GM10266 (cell line): Measurements from ENCODE around the gene NAA20.

Source experiments
- DNase-seq: peaks from one replicate; pipeline ENCODE4 v3.0.0; 2012; ENCODE audit errors: extremely low spot score
- CTCF ChIP-seq: IDR thresholded peaks from 2 replicates; pipeline ENCODE4 v1.5.1; 2012; ENCODE audit warnings: mild to moderate bottlenecking, low read depth; ENCODE audit not compliant: control insufficient read depth, insufficient read depth; ENCODE audit errors: missing control alignments

NAA20 gene

GRCh38 chr20:20017001-20017843 is at the start of gene NAA20:
Gene NAA20 (plus strand): TSS chr20:20017362. CDS start chr20:20017397, 35 bp downstream.
- TF ChIP-seq CTCF = peak; percentile 86
- peak; percentile 94 for DNase-seq

- no peak for TF ChIP-seq CTCF
- DNase-seq = no peak
These were observed 49.7 kb upstream of the NAA20 start for GRCh38 chr20:19967445-19967844.

- DNase-seq = no peak
- no peak for TF ChIP-seq CTCF
These were observed 49.1 kb upstream of the NAA20 start for GRCh38 chr20:19968028-19968427.

- TF ChIP-seq CTCF = no peak
- no peak for DNase-seq
These were observed 48.6 kb upstream of the NAA20 start for GRCh38 chr20:19968466-19969073.

GRCh38 chr20:19969106-19969505 is 48.1 kb upstream of the NAA20 start:
- no peak for DNase-seq
- no peak for TF ChIP-seq CTCF

GRCh38 chr20:19969507-19970255 is 47.5 kb upstream of the NAA20 start:
- TF ChIP-seq CTCF = no peak
- no peak for DNase-seq

GRCh38 chr20:19970256-19970765 is 46.9 kb upstream of the NAA20 start:
- DNase-seq = no peak
- TF ChIP-seq CTCF = no peak
